Ishikawa (cell line): Measurements from ENCODE around the gene RBP7.

Source experiments
- CEBPB ChIP-seq: IDR thresholded peaks from 2 replicates; pipeline ENCODE4 v1.6.1; 2012
- CREB1 ChIP-seq: IDR thresholded peaks from 2 replicates; pipeline ENCODE4 v1.6.1; 2012; ENCODE audit warnings: low read depth
- EGR1 ChIP-seq: IDR thresholded peaks from 2 replicates; pipeline ENCODE4 v1.6.1; 2012
- EP300 ChIP-seq: IDR thresholded peaks from 2 replicates; pipeline ENCODE4 v1.6.1; 2012; ENCODE audit warnings: borderline replicate concordance
- FOXM1 ChIP-seq: IDR thresholded peaks from 2 replicates; pipeline ENCODE4 v1.6.1; 2012; ENCODE audit warnings: low read depth, borderline replicate concordance
- RAD21 ChIP-seq: IDR thresholded peaks from 2 replicates; pipeline ENCODE4 v1.6.1; 2012; ENCODE audit warnings: low read depth
- TAF1 ChIP-seq: IDR thresholded peaks from 2 replicates; pipeline ENCODE4 v1.6.1; 2012; ENCODE audit warnings: low read depth, mild to moderate bottlenecking
- TCF12 ChIP-seq: IDR thresholded peaks from 2 replicates; pipeline ENCODE4 v1.6.1; 2012; ENCODE audit warnings: low read depth
- TEAD4 ChIP-seq: IDR thresholded peaks from 2 replicates; pipeline ENCODE4 v1.6.1; 2012
- YY1 ChIP-seq: IDR thresholded peaks from 2 replicates; pipeline ENCODE4 v1.6.1; 2012; ENCODE audit warnings: low read depth
- TF ChIP-seq, protein P1 (sequence below): IDR thresholded peaks from 2 replicates; pipeline ENCODE4 v1.6.1; 2012; ENCODE audit warnings: low read depth, mild to moderate bottlenecking
- TF ChIP-seq, protein P2 (sequence below): IDR thresholded peaks from 2 replicates; pipeline ENCODE4 v1.6.1; 2012

DNA sequence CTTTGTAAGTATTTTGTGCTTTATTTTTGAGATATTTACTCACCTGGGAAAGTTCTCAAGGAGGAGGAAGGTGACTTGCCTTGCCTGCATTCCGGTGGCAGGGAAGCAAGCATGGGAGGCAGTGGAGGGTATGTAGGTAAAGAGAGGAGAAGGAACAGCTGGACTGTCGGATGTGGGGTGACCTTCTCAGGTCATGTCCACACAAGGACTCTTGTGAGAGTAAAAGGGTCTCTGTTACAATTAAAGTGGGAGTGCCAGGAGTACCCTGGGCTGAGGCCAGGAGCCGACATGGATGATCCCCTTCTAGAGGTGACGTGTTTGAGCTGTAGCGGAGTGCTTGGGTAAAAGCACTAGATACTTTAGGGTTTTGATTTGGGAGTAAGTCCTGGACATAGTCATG is 60.8 kb downstream of the RBP7 start:
- no peak for TF ChIP-seq RAD21
- no peak for TF ChIP-seq EP300
- no peak for TF ChIP-seq YY1
- TF ChIP-seq, protein P1, sequence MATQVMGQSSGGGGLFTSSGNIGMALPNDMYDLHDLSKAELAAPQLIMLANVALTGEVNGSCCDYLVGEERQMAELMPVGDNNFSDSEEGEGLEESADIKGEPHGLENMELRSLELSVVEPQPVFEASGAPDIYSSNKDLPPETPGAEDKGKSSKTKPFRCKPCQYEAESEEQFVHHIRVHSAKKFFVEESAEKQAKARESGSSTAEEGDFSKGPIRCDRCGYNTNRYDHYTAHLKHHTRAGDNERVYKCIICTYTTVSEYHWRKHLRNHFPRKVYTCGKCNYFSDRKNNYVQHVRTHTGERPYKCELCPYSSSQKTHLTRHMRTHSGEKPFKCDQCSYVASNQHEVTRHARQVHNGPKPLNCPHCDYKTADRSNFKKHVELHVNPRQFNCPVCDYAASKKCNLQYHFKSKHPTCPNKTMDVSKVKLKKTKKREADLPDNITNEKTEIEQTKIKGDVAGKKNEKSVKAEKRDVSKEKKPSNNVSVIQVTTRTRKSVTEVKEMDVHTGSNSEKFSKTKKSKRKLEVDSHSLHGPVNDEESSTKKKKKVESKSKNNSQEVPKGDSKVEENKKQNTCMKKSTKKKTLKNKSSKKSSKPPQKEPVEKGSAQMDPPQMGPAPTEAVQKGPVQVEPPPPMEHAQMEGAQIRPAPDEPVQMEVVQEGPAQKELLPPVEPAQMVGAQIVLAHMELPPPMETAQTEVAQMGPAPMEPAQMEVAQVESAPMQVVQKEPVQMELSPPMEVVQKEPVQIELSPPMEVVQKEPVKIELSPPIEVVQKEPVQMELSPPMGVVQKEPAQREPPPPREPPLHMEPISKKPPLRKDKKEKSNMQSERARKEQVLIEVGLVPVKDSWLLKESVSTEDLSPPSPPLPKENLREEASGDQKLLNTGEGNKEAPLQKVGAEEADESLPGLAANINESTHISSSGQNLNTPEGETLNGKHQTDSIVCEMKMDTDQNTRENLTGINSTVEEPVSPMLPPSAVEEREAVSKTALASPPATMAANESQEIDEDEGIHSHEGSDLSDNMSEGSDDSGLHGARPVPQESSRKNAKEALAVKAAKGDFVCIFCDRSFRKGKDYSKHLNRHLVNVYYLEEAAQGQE = no peak
- TF ChIP-seq CEBPB = no peak
- TF ChIP-seq EGR1 = no peak
- no peak for TF ChIP-seq CREB1
- no peak for TF ChIP-seq TCF12
- TF ChIP-seq FOXM1 = no peak
- TF ChIP-seq TAF1 = no peak
- TF ChIP-seq, protein P2, sequence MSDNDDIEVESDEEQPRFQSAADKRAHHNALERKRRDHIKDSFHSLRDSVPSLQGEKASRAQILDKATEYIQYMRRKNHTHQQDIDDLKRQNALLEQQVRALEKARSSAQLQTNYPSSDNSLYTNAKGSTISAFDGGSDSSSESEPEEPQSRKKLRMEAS = no peak
- no peak for TF ChIP-seq TEAD4
